GM04503 (cell line): ENCODE measurements around the gene ZCCHC24.
A peak's percentile ranks its signal among the peaks of the same experiment; 100 is the strongest.

ENCODE experiments used
- DNase-seq: peaks from one replicate; pipeline ENCODE4 v3.0.0-alpha.2; 2012; ENCODE audit warnings: low read depth

The ZCCHC24 gene

GRCh38 chr10:79384773-79385391, 60.5 kb downstream of the ZCCHC24 start:
- no peak for DNase-seq

- no peak for DNase-seq
These were observed 61.3 kb downstream of the ZCCHC24 start for GRCh38 chr10:79383974-79384606.

GRCh38 chr10:79382491-79382941, 62.9 kb downstream of the ZCCHC24 start:
- no peak for DNase-seq

- DNase-seq, result peak; percentile 81
These were observed 63.6 kb downstream of the ZCCHC24 start for GRCh38 chr10:79381804-79382221.

- no peak for DNase-seq
These were observed 64.3 kb downstream of the ZCCHC24 start for GRCh38 chr10:79380946-79381721.

GRCh38 chr10:79380125-79380945, 65.1 kb downstream of the ZCCHC24 start:
- peak; percentile 79 for DNase-seq

GRCh38 chr10:79379512-79380124, 65.8 kb downstream of the ZCCHC24 start:
- no peak for DNase-seq

- no peak for DNase-seq
These were observed 66.5 kb downstream of the ZCCHC24 start for GRCh38 chr10:79378647-79379511.

GRCh38 chr10:79378383-79378646, 67.1 kb downstream of the ZCCHC24 start:
- DNase-seq, result no peak

GRCh38 chr10:79377557-79378382, 67.7 kb downstream of the ZCCHC24 start:
- no peak for DNase-seq

- no peak for DNase-seq
These were observed 68.5 kb downstream of the ZCCHC24 start for GRCh38 chr10:79376751-79377556.

GRCh38 chr10:79376078-79376628, 69.3 kb downstream of the ZCCHC24 start:
- no peak for DNase-seq

- no peak for DNase-seq
These were observed 69.9 kb downstream of the ZCCHC24 start for GRCh38 chr10:79375321-79376077.

GRCh38 chr10:79374312-79375191, 70.9 kb downstream of the ZCCHC24 start:
- no peak for DNase-seq

- DNase-seq, result no peak
These were observed 72.6 kb downstream of the ZCCHC24 start for GRCh38 chr10:79372871-79373270.

- no peak for DNase-seq
These were observed 77.8 kb downstream of the ZCCHC24 start for GRCh38 chr10:79367426-79368189.
